NCI-H128 (cell line): ENCODE results near the gene SYNE2.

ENCODE experiments used
- DNase-seq: peaks from one replicate; lab custom pipeline; 2025; ENCODE audit not compliant: unreplicated experiment; lab: John Stamatoyannopoulos, UW

Gene SYNE2

GRCh38 chr14:64235652-64236640 is 383.1 kb downstream of the SYNE2 start:
- DNase-seq, result no peak

GRCh38 chr14:64238049-64238448 is 385.2 kb downstream of the SYNE2 start:
- DNase-seq, result no peak

DNA sequence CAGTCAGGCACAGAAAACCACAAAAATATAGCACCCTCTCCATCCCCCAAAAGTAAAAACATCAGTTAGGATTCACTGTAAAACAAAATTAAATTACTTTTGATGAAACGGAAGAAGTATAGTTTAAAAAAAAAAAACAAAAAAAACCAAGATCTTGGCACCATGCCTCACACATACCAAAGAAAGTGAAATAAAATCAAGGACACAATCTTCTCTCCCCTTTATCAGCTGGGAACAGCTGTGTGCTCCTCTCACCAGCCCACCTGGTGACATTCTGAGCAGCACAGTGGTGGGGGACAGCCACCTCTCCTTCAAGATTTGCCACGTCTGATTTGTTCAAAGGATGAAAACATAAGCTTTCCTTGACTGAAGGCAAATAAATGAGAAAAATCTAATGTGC is 385.8 kb downstream of the SYNE2 start:
- DNase-seq, result no peak

DNA sequence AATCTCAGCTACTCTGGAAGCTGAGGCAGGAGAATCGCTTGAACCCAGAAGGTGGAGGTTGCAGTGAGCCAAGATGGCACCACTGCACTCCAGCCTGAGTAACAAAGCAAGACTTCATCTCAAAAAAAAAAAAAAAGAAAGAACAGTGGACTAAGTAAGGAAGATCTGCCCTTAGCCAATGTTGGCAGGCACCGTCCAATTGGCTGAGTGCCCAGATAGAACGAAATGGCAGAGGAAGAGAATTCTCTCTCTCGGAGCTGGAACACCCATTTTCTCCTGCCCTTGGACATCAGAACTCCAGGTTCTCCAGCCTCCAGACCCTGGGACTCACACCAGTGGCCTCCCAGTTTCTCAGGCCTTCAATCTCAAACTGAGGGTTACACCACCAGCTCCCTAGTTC is 391.5 kb downstream of the SYNE2 start:
- no peak for DNase-seq

DNA sequence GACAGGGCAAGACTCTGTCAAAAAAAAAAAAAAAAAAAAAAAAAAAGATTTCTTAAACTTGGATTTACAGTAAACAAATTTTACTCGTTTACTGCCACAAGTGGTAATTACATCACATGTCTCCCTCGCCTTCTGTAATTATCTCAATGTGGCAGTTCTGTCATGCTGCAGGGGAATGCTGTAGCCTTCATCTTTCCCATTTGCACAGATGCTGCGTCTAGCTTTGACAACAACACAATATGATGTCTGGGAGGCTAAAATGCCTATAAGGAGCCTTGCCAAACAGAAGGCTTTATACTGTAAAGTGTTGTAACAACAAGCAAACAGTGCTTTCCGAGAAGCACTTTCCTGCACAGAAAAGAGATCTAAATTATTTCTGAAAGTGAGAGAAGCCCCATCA is 392.7 kb downstream of the SYNE2 start:
- DNase-seq, result no peak

DNA sequence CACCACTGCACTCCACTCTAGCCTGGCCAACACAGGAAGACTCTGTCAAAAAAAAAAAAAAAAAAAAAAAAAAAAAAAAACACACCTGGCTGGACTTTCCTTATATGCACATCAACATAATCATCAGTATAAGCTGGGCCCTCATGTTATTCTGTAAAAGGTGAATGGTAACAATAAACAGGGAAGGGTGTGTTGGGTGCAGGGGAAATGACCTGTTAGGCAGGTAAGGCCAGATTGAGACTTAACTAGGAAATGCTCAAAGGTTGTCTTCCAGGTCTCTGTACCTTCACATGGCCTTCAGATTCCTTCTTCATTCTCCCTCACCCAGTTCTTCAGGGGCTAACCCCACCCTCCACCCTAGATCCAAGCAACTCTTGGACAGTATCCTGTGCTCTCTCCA is 393.9 kb downstream of the SYNE2 start:
- DNase-seq, result no peak

GRCh38 chr14:64247195-64247594 is 394.4 kb downstream of the SYNE2 start:
- no peak for DNase-seq

GRCh38 chr14:64248689-64249088 is 395.9 kb downstream of the SYNE2 start:
- DNase-seq, result no peak

GRCh38 chr14:64249363-64249762 is 396.6 kb downstream of the SYNE2 start:
- no peak for DNase-seq

- no peak for DNase-seq
Observed at GRCh38 chr14:64253672-64254071, 400.9 kb downstream of the SYNE2 start.

- no peak for DNase-seq
Observed at GRCh38 chr14:64255756-64256155, 403.0 kb downstream of the SYNE2 start.

GRCh38 chr14:64260418-64260817 is 407.6 kb downstream of the SYNE2 start:
- DNase-seq, result no peak

DNA sequence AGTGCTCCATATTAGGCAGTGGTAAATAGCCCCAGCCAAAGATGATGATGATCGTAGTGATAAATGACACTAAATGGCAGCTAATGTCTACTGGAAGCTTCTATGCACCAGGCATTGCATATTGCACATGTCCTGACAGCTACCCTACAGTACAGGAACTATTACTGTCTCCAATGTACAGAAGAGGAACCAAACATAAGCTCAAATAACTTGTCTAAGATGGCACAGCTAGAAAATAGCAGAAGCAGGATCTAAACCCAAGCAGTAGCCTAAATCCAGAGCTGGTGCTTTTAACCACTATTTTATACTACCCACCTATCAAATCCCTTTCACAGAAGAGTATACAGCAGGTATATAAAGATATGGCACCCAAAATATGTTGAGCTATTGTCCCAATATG is 412.4 kb downstream of the SYNE2 start:
- DNase-seq, result no peak

GRCh38 chr14:64266239-64266638 is 413.4 kb downstream of the SYNE2 start:
- DNase-seq, result no peak

- no peak for DNase-seq
Observed at GRCh38 chr14:64272019-64272418, 419.2 kb downstream of the SYNE2 start.
